Superior temporal gyrus (tissue), 1 donor: Measurements from ENCODE around the gene IRF6.

Experiments
- DNase-seq: peaks from one replicate; pipeline ENCODE4 v3.0.0-alpha.2; 2016; ENCODE audit errors: extremely low spot score

Gene IRF6

DNA sequence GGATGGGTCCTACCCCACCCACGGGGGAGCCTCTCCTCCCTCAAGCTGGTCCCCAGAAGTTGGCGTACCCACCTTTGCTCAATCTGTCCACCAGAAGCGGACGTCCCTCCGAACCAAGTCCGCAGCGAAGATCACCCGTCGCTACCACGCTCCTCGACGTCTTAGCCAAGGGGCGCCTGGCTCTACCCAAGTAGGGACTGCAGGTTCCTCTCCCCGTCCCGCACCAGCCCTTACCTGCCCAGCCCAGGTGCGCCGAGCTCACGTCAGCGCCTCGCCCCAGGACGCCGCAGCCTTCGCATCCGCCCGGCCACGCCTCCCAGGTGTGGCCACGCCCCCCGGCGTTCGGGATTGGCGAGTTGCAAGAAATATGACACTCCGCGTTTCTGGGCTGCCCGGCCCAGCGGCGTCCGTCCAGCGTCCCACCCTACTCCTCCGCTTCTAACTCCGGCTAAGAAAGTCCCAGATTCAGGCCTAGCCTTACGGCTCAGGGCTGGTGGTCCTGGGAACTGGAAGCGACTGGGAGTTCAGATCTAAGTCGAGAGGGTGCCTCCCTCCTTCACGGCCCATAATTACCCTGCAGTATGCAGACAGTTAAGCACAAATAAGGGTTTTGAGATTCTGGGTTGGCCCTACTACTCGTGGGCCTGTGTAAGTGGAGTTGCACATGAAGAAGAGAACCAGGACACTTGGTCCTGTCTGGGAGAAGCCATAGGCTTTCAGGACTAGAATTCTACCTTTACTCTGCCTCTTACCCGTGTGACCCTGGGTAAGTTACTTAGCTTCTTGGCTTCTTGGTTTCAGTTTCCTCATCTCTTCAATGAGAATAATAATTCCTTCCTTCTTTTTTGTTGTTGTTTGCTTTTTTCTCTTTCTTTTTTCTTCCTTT lies at the start of gene IRF6:
Gene IRF6, minus strand, starts transcription at position 268 of the 886 bp plus-strand sequence. CDS start 4,729 bp downstream, outside the sequence.
- no peak for DNase-seq

DNA sequence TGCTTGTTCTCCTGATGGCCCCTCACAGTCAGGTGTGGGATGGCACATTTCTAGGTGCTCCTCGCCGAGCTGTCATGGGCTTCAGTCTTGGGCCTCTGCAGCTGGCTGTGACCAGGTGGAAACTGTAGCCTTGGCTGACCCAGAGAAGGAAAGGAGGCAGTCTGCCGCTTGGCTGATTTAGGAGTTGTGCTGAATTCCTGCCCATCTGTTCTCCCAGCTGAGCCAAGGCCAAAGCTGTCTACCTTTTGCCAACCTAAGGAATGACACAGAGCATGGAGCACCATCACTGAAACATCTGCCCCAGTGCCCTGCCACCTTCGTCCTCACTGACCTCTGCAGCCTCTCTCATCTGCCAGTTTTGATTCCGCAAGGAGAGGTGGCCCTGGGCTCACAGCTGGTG lies 49.7 kb upstream of the IRF6 start:
- DNase-seq, result no peak

DNA sequence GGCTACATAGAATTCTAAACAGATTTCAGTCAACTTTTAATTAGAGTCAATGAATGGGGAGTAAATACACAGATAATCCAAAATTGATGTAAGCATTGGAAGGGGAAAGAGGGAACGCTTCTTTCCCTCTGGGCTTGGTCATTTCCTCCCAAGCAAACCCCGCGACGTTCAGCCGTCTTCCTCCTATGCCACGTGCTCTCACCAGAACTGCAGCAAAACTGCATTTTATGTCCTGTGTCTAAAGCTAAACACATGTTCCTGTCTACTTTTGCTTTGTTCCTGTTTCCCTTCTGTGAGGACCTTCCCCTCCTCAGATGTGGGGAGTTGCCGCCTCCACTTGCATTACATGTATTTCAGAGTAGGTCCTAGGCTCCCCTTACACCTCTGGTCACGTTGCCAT lies 49.1 kb upstream of the IRF6 start:
- no peak for DNase-seq

DNA sequence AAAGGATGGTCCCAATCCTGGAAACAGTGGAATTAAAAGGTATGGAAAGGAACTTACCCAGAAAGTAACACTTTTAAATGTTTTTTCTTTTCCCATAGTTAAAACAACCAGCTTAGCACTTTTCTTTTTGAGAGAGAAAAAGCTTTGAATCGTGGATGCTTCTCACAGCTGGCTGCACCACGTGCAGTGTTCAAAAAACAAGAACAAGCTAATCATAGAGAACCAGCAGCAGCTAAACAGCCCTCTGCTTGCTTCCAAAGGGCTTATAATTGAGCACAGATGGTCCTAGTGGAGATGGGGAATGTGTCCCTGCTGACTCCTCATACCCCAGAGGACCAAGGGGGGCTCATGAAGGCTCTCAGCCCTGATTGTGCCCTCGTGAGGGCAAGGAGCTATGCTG lies 48.3 kb upstream of the IRF6 start:
- peak; percentile 84 for DNase-seq

DNA sequence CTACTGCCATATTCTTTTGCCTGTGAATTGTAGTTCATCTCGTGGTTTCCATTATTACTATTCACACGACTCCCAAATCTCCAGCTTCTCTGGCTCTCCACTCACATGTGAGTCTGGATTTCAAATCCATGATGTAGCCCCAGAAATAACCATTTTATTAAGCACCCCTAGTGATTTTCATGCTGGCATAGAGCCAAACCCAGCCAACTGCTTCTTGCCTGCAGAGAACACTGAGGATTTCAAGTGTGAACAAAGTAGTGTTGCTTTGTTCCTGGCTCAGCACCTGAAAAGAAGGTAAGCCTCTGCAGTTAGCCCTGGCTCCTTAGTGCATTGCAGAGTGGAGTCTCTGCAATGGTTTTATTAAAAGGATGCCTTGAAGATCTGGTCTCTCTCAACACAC lies 47.7 kb upstream of the IRF6 start:
- no peak for DNase-seq

DNA sequence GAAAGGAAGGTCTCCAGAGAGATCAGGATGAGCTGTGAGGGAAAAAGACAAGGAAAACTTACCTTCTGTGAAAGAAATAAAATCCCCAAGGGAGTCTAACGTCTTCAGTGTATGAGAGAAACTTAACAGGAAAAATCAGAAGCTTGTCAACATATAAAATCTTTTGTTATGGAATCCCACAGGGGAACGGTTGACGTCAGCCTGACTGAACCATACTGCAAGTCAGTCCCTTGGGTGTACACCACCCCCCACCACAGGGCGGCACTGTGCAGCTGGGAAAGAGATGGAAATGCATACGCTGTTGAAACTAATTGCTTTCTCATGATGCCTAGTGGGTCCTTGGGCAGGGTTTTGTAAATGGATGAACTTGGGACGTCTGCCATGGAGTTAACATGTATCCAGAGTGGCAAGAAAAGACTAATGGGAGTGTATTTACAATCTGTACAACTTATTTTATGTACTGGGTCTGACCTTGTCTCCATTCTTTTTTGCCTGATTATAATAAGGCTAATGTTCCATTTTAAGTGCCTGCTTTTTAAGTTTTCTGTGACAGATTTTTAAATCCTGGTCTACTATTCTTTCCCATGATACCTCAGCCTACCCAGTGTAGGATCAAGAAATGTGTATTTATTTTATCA lies 44.5 kb upstream of the IRF6 start:
- DNase-seq, result peak; percentile 94

DNA sequence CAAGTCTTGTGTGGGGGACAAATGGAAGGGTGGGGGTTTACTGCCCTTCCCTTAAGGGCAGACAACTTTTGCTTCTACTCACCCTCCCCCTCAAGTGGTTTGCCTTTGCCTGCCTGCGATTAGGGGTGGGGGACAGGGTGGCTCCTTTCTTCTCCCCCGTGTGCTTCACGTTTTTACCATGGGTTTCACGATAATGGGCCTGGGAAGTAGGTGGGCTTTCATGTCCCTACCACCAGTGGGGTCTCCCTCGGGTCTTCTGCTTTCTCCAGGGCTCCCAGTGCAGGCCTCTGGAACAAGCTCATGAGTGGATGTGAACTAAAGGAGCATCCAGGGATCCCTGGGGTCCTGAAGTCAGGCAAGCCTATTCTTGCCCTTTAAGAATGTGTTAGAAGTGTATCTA lies 43.4 kb upstream of the IRF6 start:
- no peak for DNase-seq

DNA sequence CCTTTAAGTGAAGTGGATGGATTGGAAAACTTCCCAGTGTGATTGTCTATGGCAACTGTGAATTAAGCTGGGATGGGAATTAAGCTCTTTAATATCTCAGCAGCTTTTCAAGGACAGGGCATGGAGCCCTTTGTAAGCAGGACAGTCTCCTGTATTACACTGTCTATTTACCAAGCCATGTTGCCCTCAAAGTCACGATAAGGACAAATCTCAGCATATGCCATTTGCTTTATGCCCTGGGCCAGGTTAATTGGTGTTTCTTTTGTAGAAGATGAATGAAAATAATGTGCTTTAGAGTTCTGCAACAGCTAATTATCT lies 39.4 kb upstream of the IRF6 start:
- DNase-seq, result no peak

DNA sequence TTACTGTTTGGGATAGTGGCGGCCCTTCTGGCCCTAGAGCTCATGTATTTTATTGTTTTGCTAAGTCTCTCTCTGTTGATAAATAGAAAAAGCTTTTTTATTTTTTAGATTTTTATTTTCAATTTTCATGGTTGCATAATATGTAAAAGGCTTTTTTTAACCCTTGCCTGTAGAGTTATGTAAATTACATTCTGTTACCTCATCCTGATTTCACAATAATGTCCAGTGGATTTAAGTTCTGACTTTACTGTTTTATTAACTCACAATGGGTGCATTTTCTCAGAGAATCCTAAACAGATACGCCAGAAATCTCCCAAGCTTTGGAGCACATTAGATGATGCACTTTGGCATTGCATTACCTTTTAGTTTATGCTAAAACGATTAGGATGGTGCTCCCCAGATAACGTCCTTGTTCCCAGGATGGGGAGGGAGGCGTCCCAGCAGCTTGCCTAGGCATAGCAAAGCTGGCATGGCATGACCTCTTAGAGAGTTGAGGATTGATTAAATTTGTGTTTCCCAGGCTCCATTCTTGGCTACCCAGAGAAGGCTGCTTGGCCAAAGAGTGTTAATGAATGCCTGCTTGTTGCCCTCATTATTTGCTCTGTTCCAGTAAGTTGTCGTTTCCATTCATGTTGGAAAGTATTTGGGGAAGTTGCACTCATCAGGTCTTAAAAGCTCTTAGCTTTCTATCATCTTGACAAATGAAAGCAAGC lies 38.9 kb upstream of the IRF6 start:
- no peak for DNase-seq

DNA sequence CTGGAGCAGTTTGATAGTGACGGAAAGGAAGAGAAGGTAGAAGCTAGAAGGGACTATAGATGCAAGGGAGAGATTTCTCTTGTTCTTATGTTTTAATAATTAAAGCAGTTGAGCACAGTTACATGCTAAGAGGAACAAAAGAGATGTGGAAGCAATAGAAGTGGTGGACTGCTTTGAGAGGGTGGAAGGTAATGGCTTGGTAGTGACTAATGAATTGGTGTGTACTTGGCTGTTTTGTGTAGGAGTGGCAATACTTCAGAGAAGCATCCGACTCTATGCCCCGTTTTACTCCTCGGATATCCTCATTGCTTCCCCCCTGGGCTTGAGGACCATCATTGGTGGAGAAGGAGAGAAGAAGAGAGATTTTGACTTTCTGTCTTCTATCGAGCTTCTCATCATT lies 34.7 kb upstream of the IRF6 start:
- no peak for DNase-seq

DNA sequence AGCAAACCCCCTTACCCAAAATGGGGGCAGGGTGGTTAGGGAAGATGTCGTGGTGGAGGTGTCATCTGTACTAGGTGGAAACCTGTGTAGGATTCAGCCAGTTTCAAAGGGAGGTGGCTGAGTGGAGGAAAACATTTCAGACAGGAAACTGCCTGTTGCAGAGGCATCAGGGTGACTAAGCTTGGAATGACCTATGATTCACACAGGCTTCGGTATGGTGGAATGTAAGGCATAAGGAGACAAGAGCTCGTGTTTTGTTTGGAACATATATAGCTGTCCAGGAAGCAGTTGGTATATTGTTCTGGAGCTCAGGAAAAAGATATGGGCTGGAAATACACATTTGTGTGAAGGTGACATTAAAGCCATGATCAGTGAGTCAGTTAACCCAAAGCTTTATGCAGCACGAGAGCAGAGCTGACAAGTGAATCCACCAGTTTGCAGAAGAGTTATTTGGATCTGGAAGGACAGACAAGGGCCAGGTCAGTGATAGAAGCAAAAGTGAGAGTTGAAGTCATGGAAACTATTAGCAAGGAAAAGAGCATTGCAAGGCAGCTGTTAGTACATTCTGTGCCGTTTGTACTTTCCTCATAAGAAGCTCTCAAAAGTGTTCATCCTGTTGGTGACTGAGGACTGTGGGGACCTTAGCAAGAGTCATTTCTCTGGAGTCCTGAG lies 34.1 kb upstream of the IRF6 start:
- no peak for DNase-seq

DNA sequence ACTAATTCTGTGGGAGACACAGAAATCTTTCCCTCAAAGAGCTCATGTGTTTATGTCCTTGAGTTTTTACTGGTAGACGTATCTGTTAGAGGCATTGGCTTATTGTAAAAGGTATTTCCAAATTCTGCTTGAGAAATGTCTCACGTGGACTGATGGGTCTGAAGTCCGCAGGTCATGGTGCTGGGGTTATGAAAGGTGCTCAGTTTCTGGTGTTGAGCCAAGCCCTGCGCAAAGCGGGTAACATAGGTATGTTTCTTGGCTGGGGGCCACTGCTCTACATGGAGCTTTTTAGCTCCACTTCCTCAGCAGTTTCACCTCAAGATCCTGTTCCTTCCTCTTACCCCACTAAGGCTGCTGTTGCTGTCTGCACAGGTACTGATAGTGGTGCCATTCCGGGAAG lies 32.6 kb upstream of the IRF6 start:
- no peak for DNase-seq

DNA sequence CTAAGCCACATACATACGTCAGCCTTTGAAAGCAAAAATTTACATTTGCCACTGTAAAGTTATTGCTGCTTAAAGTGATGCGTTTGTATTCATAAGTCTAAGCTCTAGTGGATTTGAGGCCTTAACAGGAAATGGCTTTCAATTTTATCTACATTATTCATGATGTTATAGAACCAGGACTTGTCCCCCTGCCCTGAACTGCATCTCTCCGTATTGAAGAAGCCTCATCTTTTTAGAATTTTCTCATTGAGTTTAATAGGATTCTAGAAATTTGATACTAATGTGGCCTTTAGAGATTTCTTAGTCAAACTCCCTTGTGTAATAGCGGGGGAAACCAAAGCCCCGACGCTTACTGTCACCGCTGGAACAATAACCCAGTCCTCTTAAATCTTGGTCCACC lies 31.7 kb upstream of the IRF6 start:
- no peak for DNase-seq

DNA sequence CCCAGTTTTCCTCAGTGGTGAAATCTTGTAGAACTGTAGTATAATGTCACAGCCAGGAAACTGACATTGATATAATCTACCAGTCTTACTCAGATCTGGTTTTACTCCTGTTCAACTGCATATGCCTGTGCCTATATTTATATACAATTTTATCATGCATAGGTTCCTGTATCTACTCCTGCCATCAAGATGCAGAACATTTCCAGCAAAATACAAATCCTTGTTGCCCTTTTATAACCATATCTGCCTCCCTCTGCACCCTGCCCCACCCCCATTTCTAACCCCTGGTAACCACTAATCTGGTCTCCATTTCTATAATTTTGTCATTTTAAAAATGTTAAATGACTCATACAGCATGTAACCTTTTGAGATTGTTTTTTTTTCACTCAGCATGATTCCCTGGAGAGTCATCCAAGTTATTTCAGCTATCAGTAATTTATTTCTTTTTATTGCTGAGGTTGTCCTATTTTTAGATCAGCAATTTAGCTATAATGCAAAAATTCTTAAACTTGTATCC lies 29.9 kb upstream of the IRF6 start:
- no peak for DNase-seq

DNA sequence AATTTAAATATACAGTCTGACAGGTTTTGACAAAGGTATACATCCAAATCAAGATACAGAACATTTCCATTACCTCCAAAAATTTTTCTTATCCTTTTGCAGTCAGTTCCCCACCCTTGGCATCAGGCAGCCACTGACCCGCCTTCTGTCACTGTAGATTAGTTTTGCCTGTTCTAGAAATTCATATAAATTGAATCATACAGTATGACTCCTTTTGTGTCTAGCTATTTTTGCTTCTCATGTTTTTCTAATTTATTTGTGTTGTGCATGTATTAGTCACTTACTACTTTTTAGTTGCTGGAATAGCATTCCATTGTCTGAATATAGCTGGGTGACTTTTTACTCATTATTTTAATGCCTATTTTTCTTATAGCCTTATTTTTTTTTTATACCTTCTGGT lies 25.7 kb upstream of the IRF6 start:
- DNase-seq, result no peak

DNA sequence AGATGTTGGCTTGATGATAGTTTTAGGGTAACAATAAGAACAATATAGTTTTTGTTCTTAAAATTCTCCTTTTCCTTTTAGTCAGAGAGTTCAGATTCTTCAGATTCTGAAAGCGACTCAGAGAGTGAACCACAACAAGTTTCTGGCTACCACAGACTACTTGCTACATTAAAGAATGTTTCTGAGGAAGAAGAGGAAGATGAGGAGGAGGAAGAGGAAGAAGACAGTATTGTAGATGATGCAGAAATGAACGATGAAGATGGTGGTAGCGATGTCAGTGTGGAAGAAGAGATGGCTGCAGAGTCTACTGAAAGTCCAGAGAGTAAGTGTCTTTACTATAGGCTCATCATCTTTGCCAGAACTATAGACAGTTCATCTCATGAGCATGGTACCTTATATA lies 24.8 kb upstream of the IRF6 start:
- DNase-seq, result no peak

DNA sequence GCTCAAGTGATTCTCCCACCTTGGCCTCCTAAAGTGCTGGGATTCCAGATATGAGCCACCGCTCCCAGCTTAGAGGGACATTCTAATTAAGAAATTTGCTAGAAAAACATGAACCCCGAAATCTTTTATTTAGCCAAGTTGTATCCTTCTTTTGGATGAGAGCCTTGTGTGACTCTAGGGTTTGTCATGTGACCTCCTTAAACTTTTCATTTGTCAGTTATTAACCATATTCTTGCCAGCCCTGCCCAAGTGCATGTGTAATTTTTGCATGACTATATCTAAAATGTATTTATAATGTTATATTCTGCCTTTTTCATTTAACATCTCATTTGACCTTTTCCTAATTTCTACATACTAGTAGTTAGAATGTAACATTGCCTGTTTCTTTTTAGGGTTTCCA lies 23.8 kb upstream of the IRF6 start:
- no peak for DNase-seq

DNA sequence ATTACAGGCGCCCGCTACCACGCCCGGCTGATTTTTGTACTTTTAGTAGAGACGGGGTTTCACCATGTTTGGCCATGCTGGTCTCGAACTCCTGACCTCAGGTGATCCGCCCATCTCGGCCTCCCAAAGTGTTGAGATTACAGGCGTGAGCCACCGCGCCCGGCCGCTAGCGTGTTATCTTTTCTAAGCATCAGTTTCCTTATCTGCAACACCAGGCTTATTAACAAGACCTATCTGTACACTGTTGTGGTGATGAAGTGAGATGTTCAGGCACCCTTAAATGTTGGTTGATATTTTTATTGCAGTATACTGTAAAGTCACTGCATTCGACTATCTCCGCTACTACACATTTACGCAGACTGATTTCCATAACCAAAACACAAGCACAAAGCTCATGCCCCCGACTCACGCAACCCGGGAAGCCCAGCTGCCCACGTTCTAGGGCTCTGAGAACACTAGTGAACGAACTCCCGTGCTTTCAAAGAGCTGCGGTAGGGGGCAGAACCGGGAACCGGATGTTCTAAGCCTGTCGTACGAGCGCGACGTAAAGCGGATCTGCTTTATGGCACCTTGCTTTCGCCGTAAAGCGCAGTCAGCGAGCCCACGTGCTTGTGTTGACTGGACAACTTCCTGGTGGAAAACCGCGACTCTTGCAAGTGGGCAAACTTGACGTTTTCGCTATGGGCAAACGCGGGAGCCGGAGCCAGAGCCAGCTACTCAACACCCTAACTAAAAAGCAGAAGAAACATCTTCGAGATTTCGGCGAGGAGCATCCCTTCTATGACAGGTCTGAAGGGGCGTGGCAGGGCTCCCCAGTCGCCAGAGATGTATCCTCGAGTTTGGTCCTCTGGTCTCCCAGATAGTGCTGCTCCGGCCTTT lies 21.7 kb upstream of the IRF6 start, which contains the start of gene UTP25:
Gene UTP25, plus strand, starts transcription at position 589 of the 879 bp plus-strand sequence. Its CDS starts 92 bp downstream, at position 681.
- peak; percentile 98 for DNase-seq

DNA sequence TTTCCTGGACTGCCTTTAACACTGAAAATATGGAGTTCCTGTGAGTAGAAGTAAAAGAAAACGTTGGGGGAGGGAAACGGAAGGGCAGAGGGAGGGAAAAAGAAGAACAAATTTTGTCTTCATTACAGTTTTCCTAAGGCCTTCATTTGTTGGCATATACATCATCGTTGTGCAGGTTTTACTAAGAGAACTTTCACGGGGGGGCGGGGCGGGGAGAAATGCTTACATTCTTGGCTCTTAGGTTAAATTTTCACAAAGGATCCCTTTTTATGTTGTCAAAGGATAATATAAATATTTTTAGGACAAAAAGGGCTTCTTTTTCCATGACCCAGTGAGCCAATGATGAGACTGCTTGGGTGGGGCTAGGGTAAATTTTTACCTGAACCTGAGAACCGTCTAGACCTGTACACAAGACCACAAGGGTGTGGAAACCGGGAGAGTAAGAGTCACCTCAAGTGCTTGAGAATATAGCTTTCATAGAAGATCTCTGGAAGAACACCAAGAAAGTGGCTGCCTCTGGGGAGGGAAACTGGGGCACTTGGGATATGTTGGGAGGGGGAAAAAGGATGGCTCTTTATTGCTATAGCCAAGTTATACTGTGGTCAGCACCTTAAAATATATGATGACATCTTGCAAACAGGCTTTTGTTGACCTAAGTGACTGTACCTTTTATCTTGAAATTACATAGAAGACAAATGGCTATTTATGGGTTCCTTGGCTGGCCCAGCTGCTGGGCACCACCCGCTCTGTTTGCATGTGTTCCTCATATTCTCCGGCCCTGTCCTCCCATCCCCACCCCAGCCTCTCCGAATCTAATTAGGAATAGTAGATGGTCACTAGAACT lies 19.9 kb upstream of the IRF6 start:
- DNase-seq, result no peak
